ENCODE results near the gene PELI2.

- TF ChIP-seq, protein P1, sequence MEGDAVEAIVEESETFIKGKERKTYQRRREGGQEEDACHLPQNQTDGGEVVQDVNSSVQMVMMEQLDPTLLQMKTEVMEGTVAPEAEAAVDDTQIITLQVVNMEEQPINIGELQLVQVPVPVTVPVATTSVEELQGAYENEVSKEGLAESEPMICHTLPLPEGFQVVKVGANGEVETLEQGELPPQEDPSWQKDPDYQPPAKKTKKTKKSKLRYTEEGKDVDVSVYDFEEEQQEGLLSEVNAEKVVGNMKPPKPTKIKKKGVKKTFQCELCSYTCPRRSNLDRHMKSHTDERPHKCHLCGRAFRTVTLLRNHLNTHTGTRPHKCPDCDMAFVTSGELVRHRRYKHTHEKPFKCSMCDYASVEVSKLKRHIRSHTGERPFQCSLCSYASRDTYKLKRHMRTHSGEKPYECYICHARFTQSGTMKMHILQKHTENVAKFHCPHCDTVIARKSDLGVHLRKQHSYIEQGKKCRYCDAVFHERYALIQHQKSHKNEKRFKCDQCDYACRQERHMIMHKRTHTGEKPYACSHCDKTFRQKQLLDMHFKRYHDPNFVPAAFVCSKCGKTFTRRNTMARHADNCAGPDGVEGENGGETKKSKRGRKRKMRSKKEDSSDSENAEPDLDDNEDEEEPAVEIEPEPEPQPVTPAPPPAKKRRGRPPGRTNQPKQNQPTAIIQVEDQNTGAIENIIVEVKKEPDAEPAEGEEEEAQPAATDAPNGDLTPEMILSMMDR (IDR thresholded peaks at IDR 0.05 in 4 of 5, conservative IDR thresholded peaks at IDR 0.05 in 1 of 5) = no peak
- no peak for TF ChIP-seq POLR2A (IDR thresholded peaks at IDR 0.05)
Observed at GRCh38 chr14:56145181-56145769, 27.1 kb downstream of the PELI2 start.
